Measurements from ENCODE around the gene WNT7B.

The WNT7B gene

DNA sequence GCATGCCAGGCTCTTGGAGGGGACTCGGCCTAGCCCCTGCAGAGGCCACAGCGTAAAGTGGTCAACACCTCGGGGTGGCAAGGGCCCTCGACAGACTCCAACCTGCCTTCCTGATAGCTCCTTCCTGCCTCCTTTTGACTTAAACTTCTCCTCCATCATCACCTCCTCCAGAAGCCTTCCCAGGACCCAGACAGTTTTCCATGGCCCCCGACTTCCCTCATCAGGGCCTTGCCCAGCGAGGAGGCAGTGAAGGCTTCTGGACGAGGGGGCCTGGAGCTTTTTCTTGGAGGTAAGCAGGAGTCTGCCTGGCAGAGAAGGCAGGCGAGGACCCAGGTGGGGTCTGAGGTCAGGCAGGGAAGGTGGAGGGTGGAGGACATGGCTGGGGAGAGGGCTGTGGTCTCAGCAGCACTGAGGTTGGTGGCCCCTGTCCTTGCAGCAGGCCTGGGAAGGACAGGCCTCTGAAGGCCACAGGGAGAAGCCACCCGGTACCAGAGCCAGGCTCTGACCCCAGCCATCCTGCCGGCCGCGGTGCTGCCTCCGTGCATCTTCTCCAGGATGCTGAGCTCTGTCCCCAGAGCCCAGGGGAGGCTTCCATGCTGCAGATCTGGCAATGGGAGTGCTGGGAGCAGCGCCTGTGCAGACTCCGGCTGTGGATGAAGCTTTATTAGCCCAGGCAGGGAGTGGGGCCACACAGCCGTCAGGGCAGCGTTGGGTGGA, 81.4 kb downstream of the WNT7B start:
- no peak overlapping the region for H3K9ac ChIP-seq (ENCODE audit: insufficient read length)
- no peaks in the 10 kb centered on the region for H3K36me3 ChIP-seq (ENCODE audit: insufficient read depth, low read length)
- no peaks in the 10 kb centered on the region for H3K9me3 ChIP-seq (ENCODE audit: low read depth, low read length)
- no peak for TF ChIP-seq POLR2AphosphoS5 (IDR thresholded peaks at IDR 0.05; ENCODE audit: borderline replicate concordance, low read depth, low read length)
- TF ChIP-seq FOXP2 (optimal IDR thresholded peaks at IDR 0.05; ENCODE audit: control extremely low read depth, extremely low read length, insufficient read depth), result no peak
- TF ChIP-seq EZH2 (IDR thresholded peaks at IDR 0.05), result no peak
- H3K4me3 ChIP-seq, result no peak overlapping the region
- H3K27ac ChIP-seq, result no peak overlapping the region
- DNase-seq (ENCODE audit: low read depth, low spot score), result no peak

DNA sequence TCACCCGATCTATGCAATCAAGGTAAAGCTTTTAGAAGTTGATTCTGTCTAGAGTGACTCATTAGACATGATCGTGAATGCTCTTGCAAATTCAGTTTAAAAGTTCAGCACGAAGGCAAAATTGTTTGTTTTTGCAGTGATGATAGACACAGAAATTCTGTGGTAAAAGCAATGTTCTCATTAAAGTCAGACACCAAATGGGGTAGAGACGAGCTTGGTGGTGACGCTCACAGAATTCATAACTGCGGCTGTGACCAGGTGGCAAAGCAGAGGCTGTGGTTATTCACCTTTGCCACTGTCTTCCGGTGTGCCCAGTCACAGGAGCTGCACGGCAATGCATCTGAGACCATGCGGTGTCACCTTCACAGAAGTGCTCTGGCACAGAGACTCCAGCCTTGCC, 83.4 kb downstream of the WNT7B start:
- no peaks in the 10 kb centered on the region for H3K36me3 ChIP-seq (ENCODE audit: insufficient read depth, low read length)

DNA sequence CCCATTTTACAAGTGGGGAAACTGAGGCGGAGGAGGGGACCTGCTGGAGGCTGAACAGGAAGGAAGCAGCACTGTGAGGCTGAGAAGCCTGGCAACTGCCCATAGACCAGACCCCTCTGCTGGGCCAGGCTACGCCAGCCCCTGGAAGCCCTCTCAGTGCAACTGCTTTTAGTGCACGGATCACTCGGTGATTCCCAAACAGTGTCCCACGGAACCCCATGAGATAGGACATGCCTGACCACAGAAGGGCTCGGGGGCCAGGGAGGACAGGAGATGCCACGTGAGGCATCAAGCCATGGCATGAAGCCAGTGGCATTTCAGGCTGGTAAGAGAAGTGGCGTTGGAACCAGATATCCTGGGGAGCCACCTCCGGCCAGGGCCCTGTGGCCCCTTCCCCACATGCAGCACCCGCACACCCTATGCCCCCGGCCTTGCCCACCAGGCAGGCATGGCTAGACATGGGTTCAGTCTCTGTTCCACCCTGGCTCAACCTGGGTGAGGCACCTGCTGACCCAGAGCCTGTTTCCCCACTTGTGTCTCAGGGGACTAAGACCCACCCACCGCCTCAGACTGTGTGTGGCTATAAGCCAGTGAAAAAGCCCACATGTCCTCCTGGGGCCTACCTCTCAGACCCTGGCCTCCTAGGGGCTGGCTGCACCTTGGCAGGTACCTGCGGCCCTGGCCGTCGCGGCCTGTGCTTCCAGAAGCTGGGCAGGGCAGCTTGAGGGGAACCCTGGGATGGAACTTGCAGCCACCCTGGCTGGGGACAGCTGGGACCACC, 84.1 kb downstream of the WNT7B start:
- TF ChIP-seq FOXP2 (optimal IDR thresholded peaks at IDR 0.05; ENCODE audit: control extremely low read depth, extremely low read length, insufficient read depth) (no peak), EZH2 (IDR thresholded peaks at IDR 0.05) (no peak)
- no peak overlapping the region for H3K4me3 ChIP-seq
- DNase-seq (ENCODE audit: low read depth, low spot score), result no peak

More for the DNA sequence above, 83.4 kb downstream of the WNT7B start:
- Histone ChIP-seq H3K9me3 (ENCODE audit: low read depth, low read length) (no peaks in the 10 kb centered on the region), H3K4me3 (no peak overlapping the region), H3K27ac (no peak overlapping the region), H3K9ac (ENCODE audit: insufficient read length) (no peak overlapping the region)
- no peak for TF ChIP-seq POLR2AphosphoS5 (IDR thresholded peaks at IDR 0.05; ENCODE audit: borderline replicate concordance, low read depth, low read length)
- no peak for TF ChIP-seq FOXP2 (optimal IDR thresholded peaks at IDR 0.05; ENCODE audit: control extremely low read depth, extremely low read length, insufficient read depth)
- TF ChIP-seq EZH2 (IDR thresholded peaks at IDR 0.05), result no peak
- no peak for DNase-seq (ENCODE audit: low read depth, low spot score)

GRCh38 chr22:45891996-45892621, 84.9 kb downstream of the WNT7B start:
- Histone ChIP-seq H3K4me3 (no peak overlapping the region), H3K27ac (no peak overlapping the region), H3K36me3 (ENCODE audit: insufficient read depth, low read length) (no peaks in the 10 kb centered on the region), H3K9me3 (ENCODE audit: low read depth, low read length) (no peaks in the 10 kb centered on the region), H3K9ac (ENCODE audit: insufficient read length) (no peak overlapping the region)
- DNase-seq (ENCODE audit: low read depth, low spot score), result no peak
- TF ChIP-seq FOXP2 (optimal IDR thresholded peaks at IDR 0.05; ENCODE audit: control extremely low read depth, extremely low read length, insufficient read depth) (no peak), POLR2AphosphoS5 (IDR thresholded peaks at IDR 0.05; ENCODE audit: borderline replicate concordance, low read depth, low read length) (no peak), EZH2 (IDR thresholded peaks at IDR 0.05) (no peak)

More for the DNA sequence above, 84.1 kb downstream of the WNT7B start:
- no peaks in the 10 kb centered on the region for H3K36me3 ChIP-seq (ENCODE audit: insufficient read depth, low read length)
- H3K9me3 ChIP-seq (ENCODE audit: low read depth, low read length), result no peaks in the 10 kb centered on the region
- H3K9ac ChIP-seq (ENCODE audit: insufficient read length), result no peak overlapping the region
- H3K27ac ChIP-seq, result no peak overlapping the region

DNA sequence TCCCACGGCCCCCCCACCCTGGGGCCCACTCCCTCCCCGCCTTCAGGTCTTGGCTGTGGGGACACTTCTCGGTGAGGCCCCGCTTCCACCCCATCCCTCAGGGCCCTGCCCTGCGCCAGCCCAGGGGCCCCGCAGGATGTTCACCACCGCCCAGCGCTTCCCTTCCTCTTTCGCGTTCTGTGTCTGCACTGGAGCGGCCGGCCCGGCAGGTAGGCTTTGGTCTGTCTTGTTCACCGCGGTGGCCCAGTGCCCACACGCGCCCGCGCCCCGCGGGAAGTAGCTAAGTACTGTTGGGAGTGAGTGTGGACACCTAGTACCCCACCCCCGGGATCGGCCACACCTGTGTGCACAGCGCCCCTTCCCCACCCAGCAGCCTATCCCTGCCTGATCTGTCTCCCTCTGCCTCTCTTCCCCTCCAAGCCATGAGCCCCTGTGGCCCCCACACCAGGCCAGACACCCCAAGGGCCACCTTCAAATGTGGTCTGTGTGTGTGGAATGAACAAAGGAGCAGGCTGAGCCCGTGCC, 85.4 kb downstream of the WNT7B start:
- TF ChIP-seq POLR2AphosphoS5 (IDR thresholded peaks at IDR 0.05; ENCODE audit: borderline replicate concordance, low read depth, low read length) (no peak), FOXP2 (optimal IDR thresholded peaks at IDR 0.05; ENCODE audit: control extremely low read depth, extremely low read length, insufficient read depth) (no peak), EZH2 (IDR thresholded peaks at IDR 0.05) (no peak)
- Histone ChIP-seq H3K27ac (no peak overlapping the region), H3K36me3 (ENCODE audit: insufficient read depth, low read length) (no peaks in the 10 kb centered on the region), H3K9ac (ENCODE audit: insufficient read length) (no peak overlapping the region), H3K4me3 (no peak overlapping the region), H3K9me3 (ENCODE audit: low read depth, low read length) (no peaks in the 10 kb centered on the region)
- DNase-seq (ENCODE audit: low read depth, low spot score), result no peak

GRCh38 chr22:45891021-45891421, 85.9 kb downstream of the WNT7B start:
- no peaks in the 10 kb centered on the region for H3K9me3 ChIP-seq (ENCODE audit: low read depth, low read length)
- no peak overlapping the region for H3K27ac ChIP-seq
- no peak overlapping the region for H3K4me3 ChIP-seq
- no peaks in the 10 kb centered on the region for H3K36me3 ChIP-seq (ENCODE audit: insufficient read depth, low read length)
- no peak overlapping the region for H3K9ac ChIP-seq (ENCODE audit: insufficient read length)
- no peak for DNase-seq (ENCODE audit: low read depth, low spot score)
- TF ChIP-seq EZH2 (IDR thresholded peaks at IDR 0.05) (no peak), FOXP2 (optimal IDR thresholded peaks at IDR 0.05; ENCODE audit: control extremely low read depth, extremely low read length, insufficient read depth) (no peak), POLR2AphosphoS5 (IDR thresholded peaks at IDR 0.05; ENCODE audit: borderline replicate concordance, low read depth, low read length) (no peak)

DNA sequence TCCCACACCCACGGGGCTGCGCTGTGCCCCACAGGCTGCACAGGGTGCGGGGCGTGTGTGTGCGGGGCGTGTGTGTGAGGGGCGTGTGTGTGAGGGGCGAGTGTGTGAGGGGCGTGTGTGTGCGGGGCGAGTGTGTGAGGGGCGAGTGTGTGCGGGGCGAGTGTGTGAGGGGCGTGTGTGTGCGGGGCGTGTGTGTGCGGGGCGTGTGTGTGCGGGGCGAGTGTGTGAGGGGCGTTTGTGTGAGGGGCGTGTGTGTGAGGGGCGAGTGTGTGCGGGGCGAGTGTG, 86.7 kb downstream of the WNT7B start:
- Histone ChIP-seq H3K36me3 (ENCODE audit: insufficient read depth, low read length) (no peaks in the 10 kb centered on the region), H3K9ac (ENCODE audit: insufficient read length) (no peak overlapping the region), H3K4me3 (no peak overlapping the region), H3K9me3 (ENCODE audit: low read depth, low read length) (no peaks in the 10 kb centered on the region), H3K27ac (no peak overlapping the region)
- no peak for TF ChIP-seq FOXP2 (optimal IDR thresholded peaks at IDR 0.05; ENCODE audit: control extremely low read depth, extremely low read length, insufficient read depth)
- no peak for TF ChIP-seq POLR2AphosphoS5 (IDR thresholded peaks at IDR 0.05; ENCODE audit: borderline replicate concordance, low read depth, low read length)
- TF ChIP-seq EZH2 (IDR thresholded peaks at IDR 0.05), result no peak
- no peak for DNase-seq (ENCODE audit: low read depth, low spot score)
